GM12875 (cell line): ENCODE data around the gene FZD10.

ENCODE experiments used
- H3K4me3 ChIP-seq: one replicate; pipeline ENCODE4 v1.5.1; 2011; ENCODE audit warnings: low read depth, low read length, control low read depth
- CTCF ChIP-seq: IDR thresholded peaks from 2 replicates; pipeline ENCODE4 v1.5.1; 2011; ENCODE audit warnings: low read depth, mild to moderate bottlenecking, control low read depth, inconsistent platforms, low read length, moderate library complexity, borderline replicate concordance; ENCODE audit not compliant: insufficient read depth

FZD10 gene

GRCh38 chr12:130119241-130119861, 42.9 kb upstream of the FZD10 start:
- TF ChIP-seq CTCF, result no peak
- H3K4me3 ChIP-seq, result no peak overlapping the region

GRCh38 chr12:130120012-130120805, 42.1 kb upstream of the FZD10 start:
- no peak overlapping the region for H3K4me3 ChIP-seq

GRCh38 chr12:130121226-130122000, 40.9 kb upstream of the FZD10 start:
- no peak overlapping the region for H3K4me3 ChIP-seq
- TF ChIP-seq CTCF, result no peak

More at GRCh38 chr12:130120012-130120805, 42.1 kb upstream of the FZD10 start:
- TF ChIP-seq CTCF, result no peak

- TF ChIP-seq CTCF, result no peak
- no peak overlapping the region for H3K4me3 ChIP-seq
Measured at GRCh38 chr12:130122356-130122755, 39.9 kb upstream of the FZD10 start.

- H3K4me3 ChIP-seq, result no peak overlapping the region
- TF ChIP-seq CTCF, result no peak
Measured at GRCh38 chr12:130124106-130124505, 38.2 kb upstream of the FZD10 start.

GRCh38 chr12:130124605-130125244, 37.5 kb upstream of the FZD10 start:
- no peak for TF ChIP-seq CTCF

More at GRCh38 chr12:130124605-130125244, 37.5 kb upstream of the FZD10 start:
- no peak overlapping the region for H3K4me3 ChIP-seq
